ENCODE results near the gene PLCH2. TPM values are rescaled to one million over a fixed set of nuclear protein-coding genes. Genes with fewer than 3 reads are reported as not detected.
A peak's percentile ranks its signal among the peaks of the same experiment; 100 is the strongest.
"Not testable (repeated sequence)": the region's sequence is repeated elsewhere in the genome, so short reads cannot be mapped to it uniquely, and the experiment has no call there.

Gene PLCH2
- total and polyA plus RNA-seq, 4 donors, result 3.3 to 19.0 (median 12.1) TPM

DNA sequence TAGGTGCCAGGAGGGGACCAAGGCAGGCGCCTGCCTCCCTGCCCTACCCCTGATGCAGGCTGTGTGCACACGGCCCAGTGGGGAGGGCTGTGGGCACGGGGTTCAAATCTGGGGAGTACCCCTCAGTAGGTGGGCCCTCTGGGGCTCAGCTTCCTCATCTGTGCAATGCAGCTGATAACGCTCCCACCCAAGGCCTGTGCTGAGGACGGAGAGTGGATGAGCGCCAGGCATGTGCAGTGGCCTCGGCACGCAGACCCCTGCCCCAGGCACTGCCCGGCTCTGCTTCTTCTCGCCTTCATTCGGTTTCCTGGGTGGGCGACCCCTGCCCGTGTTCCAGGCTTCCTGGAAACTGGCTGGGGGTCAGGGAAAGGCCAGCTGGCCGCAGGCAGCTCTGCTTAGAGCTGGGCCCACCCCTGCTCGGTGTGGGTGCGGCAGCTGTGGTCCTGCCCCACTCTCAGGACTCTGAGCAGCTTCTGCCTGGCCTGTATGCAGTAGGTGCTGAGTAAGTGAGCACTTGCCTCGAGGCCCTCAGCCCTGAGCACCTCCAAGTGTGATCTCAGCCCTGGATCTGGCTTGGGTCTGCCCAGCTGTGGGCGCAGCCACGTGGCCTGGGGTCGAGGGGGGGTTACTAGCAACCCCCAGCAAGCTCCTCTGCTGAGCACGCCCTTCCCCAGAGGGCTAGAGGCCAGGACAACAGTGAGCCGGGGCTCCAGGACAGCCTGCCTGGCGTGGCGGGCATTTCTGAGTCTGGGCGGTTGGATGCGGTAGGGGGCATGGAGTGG, 68.2 kb downstream of the PLCH2 start:
- WGBS (ENCODE audit: insufficient coverage), result 29% methylated on average over 26 of the region's 26 CpGs

DNA sequence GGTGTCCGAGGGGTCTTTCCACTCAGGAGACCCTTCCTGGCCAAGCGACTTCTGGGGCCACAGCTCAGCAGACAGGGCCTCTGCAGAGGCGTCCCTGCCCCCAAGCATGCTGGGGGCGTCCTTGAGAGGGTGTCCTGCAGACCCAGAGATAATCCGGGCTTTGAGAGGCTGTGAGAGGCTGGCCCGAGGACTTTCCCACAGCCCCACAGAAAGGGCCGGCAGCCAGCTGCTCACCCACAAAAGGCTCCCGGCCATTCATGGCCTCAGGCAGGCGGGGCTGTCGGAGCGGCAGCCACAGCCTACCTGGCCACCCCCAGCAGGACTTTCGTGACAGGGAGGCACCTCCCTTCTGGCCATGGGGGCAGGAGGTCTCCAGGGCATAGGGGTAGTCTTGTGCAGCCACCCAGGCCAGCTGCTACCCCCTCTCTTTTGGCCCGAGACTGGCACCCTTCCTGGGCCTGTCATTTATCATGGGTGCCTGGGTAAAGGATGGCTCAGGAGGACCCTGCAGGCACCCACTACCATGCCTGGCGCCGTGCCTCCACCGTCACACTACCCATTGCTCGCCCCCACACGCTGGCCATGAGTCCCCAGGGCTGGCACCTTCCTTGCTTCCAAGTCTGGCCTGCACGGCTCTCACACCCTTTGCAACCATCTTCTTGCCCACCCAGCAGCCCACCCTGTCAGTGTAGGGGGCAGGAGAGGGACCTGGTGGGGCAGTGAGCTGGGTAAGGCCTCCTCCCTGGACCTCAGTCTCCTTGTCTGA, 69.0 kb downstream of the PLCH2 start:
- 27% methylated on average over 18 of the region's 19 CpGs for WGBS (ENCODE audit: insufficient coverage)
- Histone ChIP-seq H3K9me3 (ENCODE audit: control insufficient read depth, insufficient read depth, low read length) (no peaks in the 10 kb centered on the region), H3K27me3 (ENCODE audit: control insufficient read depth, insufficient read depth, low read length) (peaks cover 13% of the 10 kb centered on the region), H3K27ac (ENCODE audit: low read depth, low read length) (peak overlapping the region; percentile 73), H3K4me1 (ENCODE audit: control insufficient read depth, insufficient read depth, low read length) (peaks cover 96% of the 10 kb centered on the region), H3K4me3 (ENCODE audit: low read depth, low read length) (no peak overlapping the region), H3K36me3 (ENCODE audit: control insufficient read depth, insufficient read depth, low read length) (no peaks in the 10 kb centered on the region)
- peak in 2 of 6 donors; percentile 65 to 67 for DNase-seq (ENCODE audit: low read depth in 4 of 6, low spot score in 6 of 6)

More for the DNA sequence above, 68.2 kb downstream of the PLCH2 start:
- H3K4me1 ChIP-seq (ENCODE audit: control insufficient read depth, insufficient read depth, low read length), result peaks cover 95% of the 10 kb centered on the region
- peak in 1 of 6 donors; percentile 18 for DNase-seq (ENCODE audit: low read depth in 4 of 6, low spot score in 6 of 6)
- no peaks in the 10 kb centered on the region for H3K36me3 ChIP-seq (ENCODE audit: control insufficient read depth, insufficient read depth, low read length)
- H3K4me3 ChIP-seq (ENCODE audit: low read depth, low read length), result no peak overlapping the region
- peaks cover 15% of the 10 kb centered on the region for H3K27me3 ChIP-seq (ENCODE audit: control insufficient read depth, insufficient read depth, low read length)
- H3K9me3 ChIP-seq (ENCODE audit: control insufficient read depth, insufficient read depth, low read length), result no peaks in the 10 kb centered on the region
- H3K27ac ChIP-seq (ENCODE audit: low read depth, low read length), result peak overlapping the region; percentile 63

DNA sequence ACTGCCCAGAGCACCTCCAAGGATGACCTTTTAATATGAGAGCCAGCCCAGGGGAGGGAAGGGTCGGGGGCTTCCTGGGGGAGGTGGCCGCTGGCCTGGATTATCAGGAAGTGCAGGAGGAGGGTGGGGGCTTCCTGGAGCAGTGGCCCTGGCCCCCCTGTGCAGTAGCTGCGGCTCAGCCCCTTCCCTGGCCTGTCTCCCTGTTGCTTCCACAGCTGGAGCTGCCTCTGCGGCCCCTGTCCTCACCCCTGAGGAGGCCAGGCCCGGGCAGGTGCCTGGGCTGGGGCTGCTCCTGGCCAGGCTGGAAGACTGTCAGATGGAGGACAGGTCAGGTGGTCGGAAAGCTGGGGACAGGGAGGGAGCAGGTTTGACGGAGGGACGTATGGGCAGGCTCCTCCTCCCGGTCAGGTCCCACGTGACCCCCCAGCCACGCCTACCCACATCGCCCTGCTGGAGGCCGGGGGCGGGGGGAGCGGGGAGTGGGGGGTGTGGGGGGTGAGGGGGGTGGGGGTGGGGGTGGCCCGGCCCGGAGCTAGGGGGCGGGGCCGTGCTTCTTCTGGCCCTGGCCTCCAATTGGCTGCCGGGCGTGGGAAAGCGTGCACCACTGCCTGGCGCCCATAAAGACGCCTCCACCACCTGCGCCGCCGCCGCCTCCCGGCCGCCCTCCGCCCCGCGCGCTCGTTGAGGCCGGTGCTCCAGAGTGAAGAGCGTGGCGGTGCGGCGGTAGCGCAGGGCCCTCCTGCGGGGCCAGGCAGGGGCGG, 69.8 kb downstream of the PLCH2 start:
- DNase-seq (ENCODE audit: low read depth in 4 of 6, low spot score in 6 of 6), result peak in 2 of 6 donors; percentile 75 to 85
- Histone ChIP-seq H3K36me3 (ENCODE audit: control insufficient read depth, insufficient read depth, low read length) (no peaks in the 10 kb centered on the region), H3K4me3 (ENCODE audit: low read depth, low read length) (peak overlapping the region; percentile 21), H3K27ac (ENCODE audit: low read depth, low read length) (peak overlapping the region; percentile 73), H3K4me1 (ENCODE audit: control insufficient read depth, insufficient read depth, low read length) (peaks cover 88% of the 10 kb centered on the region), H3K9me3 (ENCODE audit: control insufficient read depth, insufficient read depth, low read length) (no peaks in the 10 kb centered on the region), H3K27me3 (ENCODE audit: control insufficient read depth, insufficient read depth, low read length) (peaks cover 12% of the 10 kb centered on the region)
- WGBS (ENCODE audit: insufficient coverage), result 3% methylated on average over 32 of the region's 43 CpGs

DNA sequence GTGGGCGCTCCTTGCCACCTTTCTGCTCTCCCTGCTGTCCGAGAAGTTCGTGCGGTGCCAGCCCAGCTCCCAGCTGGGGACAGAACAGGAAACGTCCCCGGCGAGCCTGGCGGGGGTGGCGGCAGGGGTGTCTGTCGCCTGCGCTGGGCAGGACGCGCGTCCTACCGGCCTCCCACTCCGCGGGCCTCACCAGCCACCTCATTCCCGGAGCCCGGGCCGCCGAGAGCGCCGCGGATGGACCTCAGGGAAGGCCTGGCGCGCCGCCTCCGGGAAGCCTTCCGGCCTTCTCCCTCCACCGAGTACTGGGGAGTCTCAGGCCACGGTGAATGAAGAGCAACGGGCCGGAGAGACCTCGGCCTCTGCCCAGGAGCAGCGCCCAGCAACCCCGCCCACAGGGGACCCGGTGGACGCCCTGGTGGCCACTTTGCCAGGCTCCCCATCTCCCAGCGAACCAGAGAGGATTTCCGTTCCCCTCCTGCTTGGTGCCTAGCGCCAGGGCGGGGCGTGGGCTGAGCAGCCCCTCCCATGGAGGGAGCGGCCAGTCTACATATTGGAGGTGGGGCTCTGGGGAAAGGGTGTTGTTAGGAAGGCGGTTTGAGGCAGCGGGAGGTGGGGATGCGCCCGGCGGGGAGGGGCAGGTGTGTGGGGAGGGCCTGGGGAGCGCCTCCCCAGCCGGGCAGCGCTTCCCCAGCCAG, 70.6 kb downstream of the PLCH2 start:
- Histone ChIP-seq H3K4me1 (ENCODE audit: control insufficient read depth, insufficient read depth, low read length) (peaks cover 81% of the 10 kb centered on the region), H3K4me3 (ENCODE audit: low read depth, low read length) (peak overlapping the region; percentile 21), H3K27me3 (ENCODE audit: control insufficient read depth, insufficient read depth, low read length) (peaks cover 12% of the 10 kb centered on the region), H3K27ac (ENCODE audit: low read depth, low read length) (peak overlapping the region; percentile 95), H3K9me3 (ENCODE audit: control insufficient read depth, insufficient read depth, low read length) (no peaks in the 10 kb centered on the region), H3K36me3 (ENCODE audit: control insufficient read depth, insufficient read depth, low read length) (no peaks in the 10 kb centered on the region)
- DNase-seq (ENCODE audit: low read depth in 4 of 6, low spot score in 6 of 6), result peak in 1 of 6 donors; percentile 66
- 2% methylated on average over 48 of the region's 52 CpGs for WGBS (ENCODE audit: insufficient coverage)

DNA sequence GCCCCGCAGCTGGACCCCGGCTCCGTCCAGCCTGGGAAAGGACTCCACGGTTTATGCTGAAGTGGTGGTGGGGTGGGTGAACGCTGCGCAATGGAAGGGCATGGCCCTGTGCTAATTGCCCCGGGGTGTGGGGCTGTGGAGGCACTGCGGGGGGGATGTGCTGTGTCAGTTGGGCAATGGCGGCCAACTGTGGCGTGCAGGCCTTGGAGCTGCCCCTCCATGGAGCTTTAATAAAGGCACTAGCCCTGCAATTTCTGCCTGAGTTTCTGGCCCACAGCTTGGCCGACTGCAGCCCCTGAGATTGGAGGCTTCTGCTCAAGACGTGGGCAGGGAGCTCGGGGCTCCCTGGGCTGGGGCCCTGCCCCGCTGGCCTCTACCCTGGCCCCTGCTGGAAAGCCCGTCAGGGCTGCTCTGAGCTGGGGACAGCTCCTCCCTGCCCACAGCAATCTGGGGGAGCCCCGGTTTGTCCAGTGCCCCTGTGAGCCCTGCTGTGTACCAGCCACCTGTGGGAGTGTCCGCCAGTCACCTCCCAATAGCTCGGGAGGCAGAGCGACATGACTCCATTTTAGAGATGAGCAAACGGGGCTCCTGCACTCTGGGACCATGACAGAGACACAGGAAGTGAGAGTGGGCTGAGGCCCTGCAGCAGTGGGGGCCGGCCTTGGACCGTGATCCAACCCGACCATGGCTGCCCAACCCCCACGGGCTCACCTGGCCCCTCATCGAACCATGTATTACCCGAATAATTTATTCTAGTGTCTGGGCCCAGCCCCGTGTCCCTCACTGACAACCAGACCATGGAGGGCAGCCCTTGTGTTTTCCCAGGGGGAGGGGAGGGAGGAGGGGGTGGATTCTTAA, 71.3 kb downstream of the PLCH2 start:
- Histone ChIP-seq H3K27ac (ENCODE audit: low read depth, low read length) (peak overlapping the region; percentile 95), H3K36me3 (ENCODE audit: control insufficient read depth, insufficient read depth, low read length) (no peaks in the 10 kb centered on the region), H3K4me3 (ENCODE audit: low read depth, low read length) (peak overlapping the region; percentile 18), H3K27me3 (ENCODE audit: control insufficient read depth, insufficient read depth, low read length) (peaks cover 12% of the 10 kb centered on the region), H3K4me1 (ENCODE audit: control insufficient read depth, insufficient read depth, low read length) (peaks cover 73% of the 10 kb centered on the region), H3K9me3 (ENCODE audit: control insufficient read depth, insufficient read depth, low read length) (no peaks in the 10 kb centered on the region)
- DNase-seq (ENCODE audit: low read depth in 4 of 6, low spot score in 6 of 6), result no peak
- 16% methylated on average over 24 of the region's 27 CpGs for WGBS (ENCODE audit: insufficient coverage)

DNA sequence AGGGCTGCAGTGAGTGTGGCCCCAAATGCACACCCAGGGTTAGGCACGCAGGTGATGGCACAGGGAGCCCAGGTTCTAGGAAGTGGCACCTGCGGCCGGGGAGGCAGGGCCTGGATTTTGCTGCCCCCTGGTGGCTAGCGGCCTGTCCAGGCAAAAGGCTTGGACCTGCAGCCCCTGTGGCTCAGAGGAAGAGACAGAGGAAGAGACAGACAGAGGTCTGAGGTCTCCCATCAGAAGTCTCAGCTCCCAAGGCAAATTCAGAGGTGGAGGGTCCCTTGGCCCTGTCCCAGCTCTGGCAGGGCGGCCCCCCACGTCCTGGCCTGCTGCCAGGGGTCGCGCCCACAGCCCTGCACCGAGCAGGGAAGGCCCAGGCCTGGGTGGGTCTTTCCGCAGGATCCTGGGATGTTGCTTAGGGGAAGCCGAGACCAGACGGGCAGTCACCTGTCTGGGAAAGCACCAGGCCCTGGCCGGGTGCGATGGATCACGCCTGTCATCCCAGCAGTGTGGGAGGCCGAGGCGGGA, 72.0 kb downstream of the PLCH2 start:
- Histone ChIP-seq H3K4me3 (ENCODE audit: low read depth, low read length) (no peak overlapping the region), H3K9me3 (ENCODE audit: control insufficient read depth, insufficient read depth, low read length) (no peaks in the 10 kb centered on the region), H3K27ac (ENCODE audit: low read depth, low read length) (peak overlapping the region; percentile 95), H3K36me3 (ENCODE audit: control insufficient read depth, insufficient read depth, low read length) (no peaks in the 10 kb centered on the region), H3K27me3 (ENCODE audit: control insufficient read depth, insufficient read depth, low read length) (peaks cover 12% of the 10 kb centered on the region), H3K4me1 (ENCODE audit: control insufficient read depth, insufficient read depth, low read length) (peaks cover 66% of the 10 kb centered on the region)
- DNase-seq (ENCODE audit: low read depth in 4 of 6, low spot score in 6 of 6), result peak in 2 of 6 donors; percentile 87 to 90
- 22% methylated on average over 17 of the region's 17 CpGs for WGBS (ENCODE audit: insufficient coverage)

DNA sequence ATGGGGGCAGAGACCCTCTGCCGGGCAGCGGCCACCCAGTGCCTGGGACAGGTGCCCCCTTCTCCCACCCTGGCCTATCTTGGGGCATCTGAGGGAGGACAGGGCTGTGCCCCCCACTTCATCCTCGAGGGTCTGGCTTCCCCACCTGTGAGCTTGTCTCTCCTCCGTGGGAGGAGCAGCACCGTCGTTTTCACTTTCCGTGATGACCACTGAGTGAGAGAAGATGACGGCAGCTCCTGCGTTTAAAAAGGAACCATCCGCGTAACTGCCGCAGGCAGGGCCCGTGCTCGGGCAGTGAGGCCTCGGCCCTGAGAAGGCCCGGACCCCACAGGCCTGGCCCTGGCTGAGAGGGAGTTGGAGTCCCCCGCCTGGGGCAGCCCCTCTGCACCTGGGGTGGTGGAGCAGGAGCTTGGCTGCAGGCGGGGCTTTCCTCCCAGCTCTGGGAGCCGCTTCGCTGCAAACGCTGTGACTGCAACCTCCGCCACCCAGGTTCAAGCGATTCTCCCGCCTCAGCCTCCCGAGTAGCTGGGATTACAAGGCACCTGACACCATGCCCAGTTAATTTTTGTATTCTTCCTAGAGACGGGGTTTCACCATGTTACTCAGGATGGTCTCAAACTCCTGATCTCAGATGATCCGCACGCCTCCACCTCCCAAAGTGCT, 73.4 kb downstream of the PLCH2 start:
- H3K36me3 ChIP-seq (ENCODE audit: control insufficient read depth, insufficient read depth, low read length); H3K4me3 ChIP-seq (ENCODE audit: low read depth, low read length); DNase-seq (ENCODE audit: low read depth in 4 of 6, low spot score in 6 of 6); H3K9me3 ChIP-seq (ENCODE audit: control insufficient read depth, insufficient read depth, low read length): not testable (repeated sequence)
- Histone ChIP-seq H3K27ac (ENCODE audit: low read depth, low read length) (peak overlapping the region; percentile 95), H3K27me3 (ENCODE audit: control insufficient read depth, insufficient read depth, low read length) (peaks cover 12% of the 10 kb centered on the region), H3K4me1 (ENCODE audit: control insufficient read depth, insufficient read depth, low read length) (peaks cover 58% of the 10 kb centered on the region)
- WGBS (ENCODE audit: insufficient coverage), result 89% methylated on average over 10 of the region's 28 CpGs

DNA sequence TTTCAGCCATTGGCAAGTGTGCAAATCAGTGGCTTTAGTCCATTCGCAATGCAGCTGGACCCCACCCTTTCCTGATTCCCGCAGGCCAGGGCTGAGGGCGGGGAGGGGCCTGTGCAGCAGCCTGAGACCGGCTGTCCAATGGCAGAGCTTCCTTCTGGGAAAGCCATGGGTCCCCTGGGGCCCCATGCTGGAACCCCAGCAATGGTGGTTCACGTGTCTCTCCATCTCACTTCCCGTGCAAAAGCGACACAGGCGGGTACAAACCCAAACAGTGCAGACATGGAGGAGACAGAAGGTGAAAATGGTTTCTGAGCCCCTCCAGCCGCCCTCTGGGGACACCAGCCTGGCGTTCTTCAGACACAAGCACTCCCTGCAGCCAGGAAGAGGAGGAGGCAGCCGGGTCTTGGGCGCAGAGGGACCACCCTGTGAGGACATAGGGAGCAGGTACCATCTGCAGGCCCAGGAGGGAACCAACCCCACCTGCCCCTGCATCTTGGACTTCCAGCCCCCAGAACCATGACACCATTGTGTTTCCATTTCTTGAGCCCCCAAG, 74.3 kb downstream of the PLCH2 start:
- Histone ChIP-seq H3K4me1 (ENCODE audit: control insufficient read depth, insufficient read depth, low read length) (peaks cover 57% of the 10 kb centered on the region), H3K27me3 (ENCODE audit: control insufficient read depth, insufficient read depth, low read length) (peaks cover 12% of the 10 kb centered on the region)
- 72% methylated on average over 6 of the region's 12 CpGs for WGBS (ENCODE audit: insufficient coverage)
- not testable (repeated sequence) for DNase-seq (ENCODE audit: low read depth in 4 of 6, low spot score in 6 of 6); H3K4me3 ChIP-seq (ENCODE audit: low read depth, low read length); H3K27ac ChIP-seq (ENCODE audit: low read depth, low read length); H3K9me3 ChIP-seq (ENCODE audit: control insufficient read depth, insufficient read depth, low read length); H3K36me3 ChIP-seq (ENCODE audit: control insufficient read depth, insufficient read depth, low read length)
